Naive thymus-derived CD4-positive, alpha-beta T cell (primary cell): ENCODE results near the gene BCCIP. TPM values are rescaled to one million over a fixed set of nuclear protein-coding genes. Genes with fewer than 3 reads are reported as not detected.
A peak's percentile ranks its signal among the peaks of the same experiment; 100 is the strongest.

Experiments used
- ATAC-seq: fragments of 150-1000 bp; cut with Tn5 transposase; 2 replicates; pipeline ENCODE4 v1.10.0; 2021; ENCODE audit warnings: mild to moderate bottlenecking, moderate library complexity
- CTCF ChIA-PET: fragments of 350-600 bp; sonication (Branson Sonifier 250); formaldehyde crosslinking; loops from one replicate; lab custom pipeline; 2021; ENCODE audit warnings: antibody characterized with exemption; lab: Charles Lee
- POLR2A ChIA-PET: fragments of 350-600 bp; sonication (Branson Sonifier 250); formaldehyde crosslinking; loops from one replicate; lab custom pipeline; 2021; ENCODE audit warnings: antibody characterized with exemption, inconsistent platforms; lab: Charles Lee
- DNase-seq, 9 donors: peaks; one replicate each; pipeline versions ENCODE4 v3.0.0 to v3.0.0-alpha.2; 2020 to 2022; ENCODE audit warnings: mixed read lengths in 1 of 9
- H3K27ac ChIP-seq: one replicate; pipeline ENCODE4 v1.7.0; 2013; ENCODE audit warnings: mild to moderate bottlenecking, low read depth, low read length, moderate library complexity
- H3K27me3 ChIP-seq, 2 donors: one replicate each; pipeline ENCODE4 v1.7.0; 2013; ENCODE audit warnings: low read length in 2 of 2, mild to moderate bottlenecking in 2 of 2, moderate library complexity in 2 of 2; ENCODE audit not compliant: control insufficient read depth in 2 of 2, insufficient read depth in 2 of 2
- H3K36me3 ChIP-seq, 3 experiments: 1 replicate in 2 of 3; 2 replicates in 1 of 3; pipeline ENCODE4 v1.7.0; 2013; ENCODE audit warnings: low read length in 3 of 3, mild to moderate bottlenecking in 3 of 3, moderate library complexity in 1 of 3; ENCODE audit not compliant: insufficient read depth in 3 of 3, control insufficient read depth in 2 of 3
- H3K4me1 ChIP-seq, 2 donors: one replicate each; pipeline ENCODE4 v1.7.0; 2013; ENCODE audit warnings: low read length in 2 of 2, mild to moderate bottlenecking in 2 of 2, moderate library complexity in 1 of 2; ENCODE audit not compliant: control insufficient read depth in 2 of 2, insufficient read depth in 2 of 2
- H3K4me3 ChIP-seq: 2 replicates; pipeline ENCODE4 v1.7.0; 2013; ENCODE audit warnings: mild to moderate bottlenecking, low read length
- H3K9me3 ChIP-seq, 3 experiments: 1 replicate in 2 of 3; 2 replicates in 1 of 3; pipeline ENCODE4 v1.7.0; 2013; ENCODE audit warnings: low read length in 3 of 3; ENCODE audit not compliant: control insufficient read depth in 2 of 3
- H3K27ac Mint-ChIP-seq, 9 donors: one replicate each; pipeline ENCODE4 v1.8.0; 2020 to 2022; ENCODE audit warnings: mixed read lengths in 9 of 9, mild to moderate bottlenecking in 8 of 9, moderate library complexity in 5 of 9, inconsistent platforms in 2 of 9
- H3K27me3 Mint-ChIP-seq, 5 donors: one replicate each; pipeline ENCODE4 v1.8.0; 2021 to 2022; ENCODE audit warnings: mixed read lengths in 5 of 5, mild to moderate bottlenecking in 1 of 5
- H3K36me3 Mint-ChIP-seq, 5 donors: one replicate each; pipeline ENCODE4 v1.8.0; 2020 to 2022; ENCODE audit warnings: mixed read lengths in 5 of 5, mild to moderate bottlenecking in 3 of 5, inconsistent platforms in 1 of 5
- H3K4me1 Mint-ChIP-seq, 7 donors: one replicate each; pipeline ENCODE4 v1.8.0; 2020 to 2022; ENCODE audit warnings: mixed read lengths in 7 of 7, mild to moderate bottlenecking in 3 of 7, inconsistent platforms in 1 of 7
- H3K4me3 Mint-ChIP-seq, 10 donors: one replicate each; pipeline ENCODE4 v1.8.0; 2020 to 2022; ENCODE audit warnings: mild to moderate bottlenecking in 10 of 10, mixed read lengths in 10 of 10, moderate library complexity in 6 of 10, inconsistent platforms in 2 of 10
- H3K9me3 Mint-ChIP-seq, 11 donors: one replicate each; pipeline ENCODE4 v1.8.0; 2020 to 2022; ENCODE audit warnings: mixed read lengths in 11 of 11, mild to moderate bottlenecking in 4 of 11, inconsistent platforms in 1 of 11, moderate library complexity in 1 of 11
- intact Hi-C, 2 donors: fragments of 100-400 bp; cut with micrococcal nuclease; formaldehyde crosslinking; loops; one replicate each; pipeline ENCODE4 v1.15.1; 2023
- polyA plus RNA-seq, 2 donors: library from polyadenylated mRNA; unstranded; fragments of 300-500 nt; fragmentation: Illumina TruSeq; gene quantifications; one replicate each; pipeline ENCODE4 v1.2.3, GENCODE V29; 2021
- total RNA-seq, 6 experiments: library from RNA in 5 of 6; stranded (reverse) in 5 of 6; gene quantifications; 1 replicate in 5 of 6; 2 replicates in 1 of 6; pipeline ENCODE4 v1.2.3 and lab custom pipeline; 2021 to 2026

BCCIP gene
- 10 to 100 TPM; 31.3 to 68.4 (median 45.8) TPM for total RNA-seq
- polyA plus RNA-seq, result 100 to 1,000 TPM in 1 of 2 donors, 10 to 100 TPM in 1; 86.0 to 105 TPM
- total RNA-seq (lab: John Stamatoyannopoulos, UW), result 26.9 reads per million, percentile 57 among the genes with 10 or more reads in this experiment

- POLR2A ChIA-PET, result interaction anchor here (0.7 to 1.4 kb wide), 6 partner anchors 9 to 906 kb away, joined by 3 to 9 read pairs (median 3); partner anchors contain the start of gene EDRF1
Measured at GRCh38 chr10:125822878-125823662, at the start of gene BCCIP, which contains the start of gene UROS. BCCIP (plus strand) TSS chr10:125823546; CDS start chr10:125823558, 12 bp downstream. UROS (minus strand) TSS chr10:125823258; CDS start chr10:125816499, 6,759 bp downstream.

GRCh38 chr10:125773687-125774543, 49.4 kb upstream of the BCCIP start:
- ATAC-seq (no peak), DNase-seq (no peak)
- H3K36me3 ChIP-seq, result peaks cover 0 to 4% (median 0%) of the 10 kb centered on the region in 3 experiments
- Mint-ChIP-seq H3K9me3 (no peaks in the 10 kb centered on the region), H3K27ac (no peak overlapping the region), H3K4me3 (no peak overlapping the region), H3K27me3 (peaks cover 0 to 12% (median 4%) of the 10 kb centered on the region in 5 donors), H3K4me1 (peaks cover 0 to 6% (median 0%) of the 10 kb centered on the region in 7 donors), H3K36me3 (peaks cover 0 to 6% (median 0%) of the 10 kb centered on the region in 5 donors)
- ChIA-PET POLR2A (no interaction called here), CTCF (no interaction called here)
- no peak overlapping the region for H3K4me3 ChIP-seq
- intact Hi-C loops, result no loop called here
- no peaks in the 10 kb centered on the region for H3K27me3 ChIP-seq
- H3K4me1 ChIP-seq, result no peaks in the 10 kb centered on the region
- H3K9me3 ChIP-seq, result no peaks in the 10 kb centered on the region
- H3K27ac ChIP-seq, result no peak overlapping the region

More at GRCh38 chr10:125822878-125823662, at the start of gene BCCIP, which contains the start of gene UROS:
- Histone ChIP-seq H3K36me3 (peaks cover 0 to 15% (median 0%) of the 10 kb centered on the region in 3 experiments), H3K4me3 (peak within 1 kb of the TSS; percentile 97), H3K27me3 (no peaks in the 10 kb centered on the region), H3K27ac (peak within 1 kb of the TSS; percentile 76), H3K4me1 (peaks cover 11 to 21% of the 10 kb centered on the region in 2 donors), H3K9me3 (no peaks in the 10 kb centered on the region)
- Mint-ChIP-seq H3K4me1 (peaks cover 3 to 33% (median 22%) of the 10 kb centered on the region in 7 donors), H3K27me3 (no peaks in the 10 kb centered on the region), H3K36me3 (peaks cover 2 to 3% (median 3%) of the 10 kb centered on the region in 5 donors), H3K9me3 (no peaks in the 10 kb centered on the region), H3K27ac (peak within 1 kb of the TSS in 8 of 9 donors; percentile 16 to 88 (median 80)), H3K4me3 (peak within 1 kb of the TSS in 6 of 10 donors; percentile 85 to 89 (median 87))
- ATAC-seq, result peak; percentile 92
- DNase-seq, result peak; percentile 88 to 98 (median 94)
- intact Hi-C loops, result loop anchor here (1.0 to 5.0 kb wide), 6 partner anchors 73 to 1404 kb away; partner anchors contain the start of genes EDRF1 (in 2 of the 2), FANK1 (in 2 of the 2), ABRAXAS2 (in 1 of the 2) and OAT (in 1 of the 2)
- CTCF ChIA-PET, result interaction anchor here (0.5 kb wide), 1 partner anchor 9 kb away, joined by 8 read pairs; no protein-coding TSS in a partner anchor

GRCh38 chr10:125774581-125775191, 48.7 kb upstream of the BCCIP start:
- POLR2A ChIA-PET, result no interaction called here
- ATAC-seq, result no peak

GRCh38 chr10:125775491-125776106, 47.7 kb upstream of the BCCIP start, which contains the start of gene MMP21:
MMP21 (minus strand) TSS chr10:125775821; CDS start chr10:125775821, 0 bp downstream.
- ChIA-PET POLR2A (no interaction called here), CTCF (no interaction called here)
- Mint-ChIP-seq H3K4me3 (no peak within 1 kb of the TSS), H3K27ac (no peak within 1 kb of the TSS), H3K36me3 (no peaks in the 10 kb centered on the region), H3K9me3 (peaks cover 0 to 2% (median 0%) of the 10 kb centered on the region in 11 donors), H3K27me3 (peaks cover 0 to 12% (median 4%) of the 10 kb centered on the region in 5 donors), H3K4me1 (peaks cover 0 to 6% (median 0%) of the 10 kb centered on the region in 7 donors)
- no peaks in the 10 kb centered on the region for H3K36me3 ChIP-seq
- no peaks in the 10 kb centered on the region for H3K4me1 ChIP-seq
- ATAC-seq (peak; percentile 10), DNase-seq (no peak)
- no peaks in the 10 kb centered on the region for H3K9me3 ChIP-seq
- H3K27me3 ChIP-seq, result no peaks in the 10 kb centered on the region
- H3K4me3 ChIP-seq, result no peak within 1 kb of the TSS
- no peak within 1 kb of the TSS for H3K27ac ChIP-seq
- intact Hi-C loops, result no loop called here

More at GRCh38 chr10:125774581-125775191, 48.7 kb upstream of the BCCIP start:
- no peaks in the 10 kb centered on the region for H3K36me3 ChIP-seq
- Mint-ChIP-seq H3K4me3 (no peak overlapping the region), H3K27ac (no peak overlapping the region), H3K4me1 (peaks cover 0 to 6% (median 0%) of the 10 kb centered on the region in 7 donors), H3K27me3 (peaks cover 0 to 12% (median 4%) of the 10 kb centered on the region in 5 donors), H3K36me3 (no peaks in the 10 kb centered on the region), H3K9me3 (peaks cover 0 to 2% (median 0%) of the 10 kb centered on the region in 11 donors)
- no peaks in the 10 kb centered on the region for H3K9me3 ChIP-seq
- no peak for DNase-seq
- H3K4me3 ChIP-seq, result no peak overlapping the region
- H3K27me3 ChIP-seq, result no peaks in the 10 kb centered on the region
- H3K27ac ChIP-seq, result no peak overlapping the region
- intact Hi-C loops, result no loop called here
- CTCF ChIA-PET, result no interaction called here
- no peaks in the 10 kb centered on the region for H3K4me1 ChIP-seq

GRCh38 chr10:125777806-125778205, 45.5 kb upstream of the BCCIP start:
- ChIA-PET CTCF (no interaction called here), POLR2A (no interaction called here)
- Histone ChIP-seq H3K27ac (no peak overlapping the region), H3K4me3 (no peak overlapping the region), H3K4me1 (no peaks in the 10 kb centered on the region), H3K36me3 (no peaks in the 10 kb centered on the region), H3K9me3 (no peaks in the 10 kb centered on the region), H3K27me3 (no peaks in the 10 kb centered on the region)
- intact Hi-C loops, result no loop called here
- Mint-ChIP-seq H3K4me3 (no peak overlapping the region), H3K27me3 (peaks cover 0 to 12% (median 4%) of the 10 kb centered on the region in 5 donors), H3K9me3 (peaks cover 0 to 2% (median 0%) of the 10 kb centered on the region in 11 donors), H3K27ac (no peak overlapping the region), H3K4me1 (peaks cover 0 to 6% (median 0%) of the 10 kb centered on the region in 7 donors), H3K36me3 (no peaks in the 10 kb centered on the region)
- no peak for DNase-seq
- no peak for ATAC-seq
